Measurements from ENCODE around the gene NXF3. TPM values are rescaled to one million over a fixed set of nuclear protein-coding genes. Genes with fewer than 3 reads are reported as not detected.
"Not testable (repeated sequence)": the region's sequence is repeated elsewhere in the genome, so short reads cannot be mapped to it uniquely, and the experiment has no call there.

NXF3 gene
- total and polyA plus RNA-seq, 2 experiments from 2014 or later, result not detected

GRCh38 chrX:103116970-103117369, 24.0 kb upstream of the NXF3 start:
- not testable (repeated sequence) for H3K4me1 Mint-ChIP-seq, H3K27ac Mint-ChIP-seq

GRCh38 chrX:103109497-103109896, 16.6 kb upstream of the NXF3 start:
- not testable (repeated sequence) for H3F3A ChIP-seq (replicated peaks; ENCODE audit: low read depth); H3K4me3 Mint-ChIP-seq; DNase-seq (ENCODE audit: low spot score); H3K27me3 Mint-ChIP-seq (ENCODE audit: insufficient read depth, low read depth, poor library complexity); H3K4me2 ChIP-seq; H3K27ac ChIP-seq (ENCODE audit: low read depth); H3K4me1 Mint-ChIP-seq; H3K36me3 ChIP-seq (ENCODE audit: insufficient read depth); H3K79me2 ChIP-seq (replicated peaks; ENCODE audit: insufficient read depth); ATAC-seq; H4K20me1 ChIP-seq (replicated peaks; ENCODE audit: insufficient read depth); H3K27ac Mint-ChIP-seq; H3K27me3 ChIP-seq (ENCODE audit: insufficient read depth); H3K4me1 ChIP-seq (ENCODE audit: insufficient read depth); H3K36me3 Mint-ChIP-seq (ENCODE audit: low read depth); H2AFZ ChIP-seq; H3K9me2 ChIP-seq (ENCODE audit: insufficient read depth); H3K4me3 ChIP-seq
- peaks cover 24% of the 10 kb centered on the region for H3K9me3 Mint-ChIP-seq

More at GRCh38 chrX:103116970-103117369, 24.0 kb upstream of the NXF3 start:
- not testable (repeated sequence) for H3F3A ChIP-seq (replicated peaks; ENCODE audit: low read depth); H3K4me1 ChIP-seq (ENCODE audit: insufficient read depth); H2AFZ ChIP-seq; H3K27me3 ChIP-seq (ENCODE audit: insufficient read depth); H3K9me2 ChIP-seq (ENCODE audit: insufficient read depth); H3K79me2 ChIP-seq (replicated peaks; ENCODE audit: insufficient read depth); H3K27ac ChIP-seq (ENCODE audit: low read depth); H4K20me1 ChIP-seq (replicated peaks; ENCODE audit: insufficient read depth); H3K4me3 Mint-ChIP-seq; H3K4me3 ChIP-seq; H3K9me3 Mint-ChIP-seq; H3K27me3 Mint-ChIP-seq (ENCODE audit: insufficient read depth, low read depth, poor library complexity); H3K4me2 ChIP-seq; ATAC-seq; H3K36me3 Mint-ChIP-seq (ENCODE audit: low read depth); DNase-seq (ENCODE audit: low spot score); H3K36me3 ChIP-seq (ENCODE audit: insufficient read depth)

GRCh38 chrX:103107836-103108235, 14.9 kb upstream of the NXF3 start:
- no peak overlapping the region for H3K4me3 Mint-ChIP-seq
- H3K36me3 Mint-ChIP-seq (ENCODE audit: low read depth), result peaks cover 9% of the 10 kb centered on the region; the same call in 2 of the 3 replicates
- Histone ChIP-seq H3K79me2 (replicated peaks; ENCODE audit: insufficient read depth) (no peaks in the 10 kb centered on the region), H3K4me3 (no peak overlapping the region), H4K20me1 (replicated peaks; ENCODE audit: insufficient read depth) (no peaks in the 10 kb centered on the region), H3K36me3 (ENCODE audit: insufficient read depth) (no peaks in the 10 kb centered on the region), H3K4me1 (ENCODE audit: insufficient read depth) (no peaks in the 10 kb centered on the region), H3K27ac (ENCODE audit: low read depth) (no peak overlapping the region), H3K4me2 (no peak overlapping the region), H3F3A (replicated peaks; ENCODE audit: low read depth) (no peaks in the 10 kb centered on the region), H3K27me3 (ENCODE audit: insufficient read depth) (no peaks in the 10 kb centered on the region), H3K9me2 (ENCODE audit: insufficient read depth) (no peaks in the 10 kb centered on the region), H2AFZ (no peak overlapping the region)
- no peaks in the 10 kb centered on the region for H3K4me1 Mint-ChIP-seq
- no peak for ATAC-seq
- no peak for DNase-seq (ENCODE audit: low spot score)
- TF ChIP-seq STAT1 (IDR thresholded peaks at IDR 0.05; ENCODE audit: unreplicated experiment), result no peak
- no peak for TF ChIP-seq ZNF114 (CRISPR knock-in tag; IDR thresholded peaks at IDR 0.05)
- no peak for TF ChIP-seq JUNB (IDR thresholded peaks at IDR 0.05; ENCODE audit: unreplicated experiment)
- peaks cover 3% of the 10 kb centered on the region for H3K27me3 Mint-ChIP-seq (ENCODE audit: insufficient read depth, low read depth, poor library complexity)
- H3K9me3 Mint-ChIP-seq, result peaks cover 24% of the 10 kb centered on the region
- H3K27ac Mint-ChIP-seq, result no peak overlapping the region

- H3K36me3 Mint-ChIP-seq (ENCODE audit: low read depth); H3K27ac ChIP-seq (ENCODE audit: low read depth); H3K4me3 Mint-ChIP-seq; H3K27me3 Mint-ChIP-seq (ENCODE audit: insufficient read depth, low read depth, poor library complexity); H3K79me2 ChIP-seq (replicated peaks; ENCODE audit: insufficient read depth); H3K27me3 ChIP-seq (ENCODE audit: insufficient read depth); H3K9me2 ChIP-seq (ENCODE audit: insufficient read depth); H3F3A ChIP-seq (replicated peaks; ENCODE audit: low read depth); H2AFZ ChIP-seq; DNase-seq (ENCODE audit: low spot score); H3K27ac Mint-ChIP-seq; H3K4me1 Mint-ChIP-seq; H3K36me3 ChIP-seq (ENCODE audit: insufficient read depth); H4K20me1 ChIP-seq (replicated peaks; ENCODE audit: insufficient read depth); ATAC-seq; H3K4me2 ChIP-seq; H3K4me3 ChIP-seq; H3K4me1 ChIP-seq (ENCODE audit: insufficient read depth): not testable (repeated sequence)
- H3K9me3 Mint-ChIP-seq, result peaks cover 24% of the 10 kb centered on the region
Measured at GRCh38 chrX:103107227-103107737, 14.3 kb upstream of the NXF3 start.

GRCh38 chrX:103104370-103104769, 11.4 kb upstream of the NXF3 start:
- Mint-ChIP-seq H3K9me3 (peaks cover 19% of the 10 kb centered on the region), H3K4me1 (peaks cover 10% of the 10 kb centered on the region)
- not testable (repeated sequence) for DNase-seq (ENCODE audit: low spot score); H3K4me1 ChIP-seq (ENCODE audit: insufficient read depth); H3K4me3 ChIP-seq; H3K9me2 ChIP-seq (ENCODE audit: insufficient read depth); H3K36me3 ChIP-seq (ENCODE audit: insufficient read depth); ATAC-seq; H2AFZ ChIP-seq; H3K4me3 Mint-ChIP-seq; H3K27ac Mint-ChIP-seq; H3K27me3 ChIP-seq (ENCODE audit: insufficient read depth); H3K4me2 ChIP-seq; H3K79me2 ChIP-seq (replicated peaks; ENCODE audit: insufficient read depth); H3K27ac ChIP-seq (ENCODE audit: low read depth); H3F3A ChIP-seq (replicated peaks; ENCODE audit: low read depth); H4K20me1 ChIP-seq (replicated peaks; ENCODE audit: insufficient read depth); H3K27me3 Mint-ChIP-seq (ENCODE audit: insufficient read depth, low read depth, poor library complexity); H3K36me3 Mint-ChIP-seq (ENCODE audit: low read depth)

GRCh38 chrX:103103866-103104265, 10.9 kb upstream of the NXF3 start:
- H3K4me1 ChIP-seq (ENCODE audit: insufficient read depth); H3K36me3 ChIP-seq (ENCODE audit: insufficient read depth); H3K27me3 ChIP-seq (ENCODE audit: insufficient read depth); H3F3A ChIP-seq (replicated peaks; ENCODE audit: low read depth); H3K4me3 ChIP-seq; H3K27ac ChIP-seq (ENCODE audit: low read depth); DNase-seq (ENCODE audit: low spot score); H3K4me2 ChIP-seq; H3K27ac Mint-ChIP-seq; H3K4me3 Mint-ChIP-seq; H3K9me2 ChIP-seq (ENCODE audit: insufficient read depth); H4K20me1 ChIP-seq (replicated peaks; ENCODE audit: insufficient read depth); H3K27me3 Mint-ChIP-seq (ENCODE audit: insufficient read depth, low read depth, poor library complexity); H3K79me2 ChIP-seq (replicated peaks; ENCODE audit: insufficient read depth); H3K36me3 Mint-ChIP-seq (ENCODE audit: low read depth); H2AFZ ChIP-seq; ATAC-seq: not testable (repeated sequence)
- peaks cover 15% of the 10 kb centered on the region for H3K4me1 Mint-ChIP-seq
- peaks cover 14% of the 10 kb centered on the region; the same call in 2 of the 3 replicates for H3K9me3 Mint-ChIP-seq
